GM18505 (cell line): Measurements from ENCODE around the gene POLD1.
"Not testable (repeated sequence)": the region's sequence is repeated elsewhere in the genome, so short reads cannot be mapped to it uniquely, and the experiment has no call there.

Source experiments
- ATAC-seq: cut with Tn5 transposase; IDR thresholded peaks from one replicate; pipeline ENCODE4 v1.9.1; 2021; ENCODE audit not compliant: unreplicated experiment
- POLR2A ChIP-seq: IDR thresholded peaks from 4 replicates; pipeline ENCODE4 v1.6.1; 2011; ENCODE audit warnings: borderline replicate concordance; ENCODE audit not compliant: insufficient read depth, insufficient read length; ENCODE audit errors: extremely low read depth

Gene POLD1

GRCh38 chr19:50434525-50434924 lies 50.4 kb downstream of the POLD1 start:
- ATAC-seq = no peak
- no peak for TF ChIP-seq POLR2A

- no peak for TF ChIP-seq POLR2A
- ATAC-seq = no peak
Measured at GRCh38 chr19:50435221-50435620, 51.1 kb downstream of the POLD1 start.

GRCh38 chr19:50435627-50436026 lies 51.5 kb downstream of the POLD1 start:
- TF ChIP-seq POLR2A = no peak
- ATAC-seq = no peak

- no peak for TF ChIP-seq POLR2A
- no peak for ATAC-seq
Measured at GRCh38 chr19:50437862-50438449, 53.8 kb downstream of the POLD1 start.

GRCh38 chr19:50439130-50439529 lies 55.0 kb downstream of the POLD1 start:
- not testable (repeated sequence) for ATAC-seq

- ATAC-seq = no peak
- no peak for TF ChIP-seq POLR2A
Measured at GRCh38 chr19:50444059-50444458, 59.9 kb downstream of the POLD1 start.

- no peak for ATAC-seq
- TF ChIP-seq POLR2A = no peak
Measured at GRCh38 chr19:50447053-50447452, 62.9 kb downstream of the POLD1 start.

GRCh38 chr19:50447750-50448149 lies 63.6 kb downstream of the POLD1 start:
- TF ChIP-seq POLR2A = no peak
- ATAC-seq = no peak

- TF ChIP-seq POLR2A = no peak
- ATAC-seq = no peak
Measured at GRCh38 chr19:50449236-50449899, 65.2 kb downstream of the POLD1 start.

GRCh38 chr19:50450369-50451222 lies 66.4 kb downstream of the POLD1 start:
- no peak for TF ChIP-seq POLR2A

GRCh38 chr19:50451223-50451534 lies 67.0 kb downstream of the POLD1 start:
- no peak for TF ChIP-seq POLR2A
- no peak for ATAC-seq

More at GRCh38 chr19:50450369-50451222, 66.4 kb downstream of the POLD1 start:
- no peak for ATAC-seq

- no peak for TF ChIP-seq POLR2A
Measured at GRCh38 chr19:50453243-50453642, 69.1 kb downstream of the POLD1 start.

GRCh38 chr19:50455992-50456391 lies 71.8 kb downstream of the POLD1 start:
- TF ChIP-seq POLR2A = no peak
- ATAC-seq = no peak

More at GRCh38 chr19:50453243-50453642, 69.1 kb downstream of the POLD1 start:
- ATAC-seq = no peak

- no peak for TF ChIP-seq POLR2A
- ATAC-seq = no peak
Measured at GRCh38 chr19:50457300-50457699, 73.2 kb downstream of the POLD1 start.
